Measurements from ENCODE around the gene PLP1. TPM values are rescaled to one million over a fixed set of nuclear protein-coding genes. Genes with fewer than 3 reads are reported as not detected.

The PLP1 gene
- total and polyA plus RNA-seq, 11 donors: 1.2 to 12.5 (median 3.8) TPM

DNA sequence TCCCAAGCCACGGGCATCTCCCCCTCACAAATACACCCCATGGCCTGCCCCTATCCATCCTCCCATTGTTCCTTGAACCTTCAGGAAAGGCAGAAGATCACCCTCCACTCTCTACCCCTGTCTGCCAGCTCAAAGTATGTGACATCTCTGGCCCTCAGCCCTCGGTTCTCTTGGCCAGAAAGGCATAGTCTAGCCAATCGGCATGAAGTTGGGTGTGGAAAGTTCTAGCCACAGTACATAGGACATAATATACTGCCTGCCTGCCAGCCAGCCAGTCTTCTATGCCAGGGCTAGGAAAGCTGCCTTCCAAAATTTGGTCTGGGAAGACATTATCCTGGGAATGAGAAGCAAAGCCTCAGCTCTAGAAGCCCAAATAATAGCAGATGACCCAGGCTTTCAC is 3.2 kb upstream of the PLP1 start:
- no peak for ATAC-seq

DNA sequence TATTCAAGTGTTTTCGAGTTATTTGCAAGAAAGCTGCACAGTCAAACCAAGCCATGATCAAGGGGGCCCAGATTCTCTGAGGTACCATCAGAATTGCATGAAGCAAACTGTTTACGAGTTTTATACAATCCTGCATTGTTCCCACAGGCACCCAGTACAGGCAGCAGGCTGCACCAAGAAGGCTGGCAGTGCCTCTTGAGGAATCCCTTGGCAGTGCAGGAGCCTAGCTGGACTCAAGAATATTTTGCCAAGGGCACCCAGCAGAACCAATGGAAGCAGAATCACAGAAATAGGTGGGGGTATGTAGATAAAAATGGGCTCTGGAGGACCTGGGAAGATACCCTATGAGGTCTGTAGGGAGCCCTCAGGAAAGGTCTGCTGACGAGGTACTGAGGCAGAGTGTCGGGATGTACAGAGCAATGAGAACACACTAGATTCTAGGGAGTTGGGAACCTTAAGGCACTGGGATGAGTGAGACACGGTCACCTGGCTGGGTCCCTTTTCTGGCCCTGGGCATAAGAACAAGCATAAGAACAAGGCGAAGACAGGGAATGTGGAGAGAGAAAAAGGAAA is 2.5 kb upstream of the PLP1 start:
- peaks cover 0 to 1% (median 0%) of the 10 kb centered on the region in 12 donors for H3K4me1 ChIP-seq
- TF ChIP-seq, protein P1, sequence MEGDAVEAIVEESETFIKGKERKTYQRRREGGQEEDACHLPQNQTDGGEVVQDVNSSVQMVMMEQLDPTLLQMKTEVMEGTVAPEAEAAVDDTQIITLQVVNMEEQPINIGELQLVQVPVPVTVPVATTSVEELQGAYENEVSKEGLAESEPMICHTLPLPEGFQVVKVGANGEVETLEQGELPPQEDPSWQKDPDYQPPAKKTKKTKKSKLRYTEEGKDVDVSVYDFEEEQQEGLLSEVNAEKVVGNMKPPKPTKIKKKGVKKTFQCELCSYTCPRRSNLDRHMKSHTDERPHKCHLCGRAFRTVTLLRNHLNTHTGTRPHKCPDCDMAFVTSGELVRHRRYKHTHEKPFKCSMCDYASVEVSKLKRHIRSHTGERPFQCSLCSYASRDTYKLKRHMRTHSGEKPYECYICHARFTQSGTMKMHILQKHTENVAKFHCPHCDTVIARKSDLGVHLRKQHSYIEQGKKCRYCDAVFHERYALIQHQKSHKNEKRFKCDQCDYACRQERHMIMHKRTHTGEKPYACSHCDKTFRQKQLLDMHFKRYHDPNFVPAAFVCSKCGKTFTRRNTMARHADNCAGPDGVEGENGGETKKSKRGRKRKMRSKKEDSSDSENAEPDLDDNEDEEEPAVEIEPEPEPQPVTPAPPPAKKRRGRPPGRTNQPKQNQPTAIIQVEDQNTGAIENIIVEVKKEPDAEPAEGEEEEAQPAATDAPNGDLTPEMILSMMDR (IDR thresholded peaks at IDR 0.05): peak in 9 of 12 donors; percentile 16 to 49 (median 37)
- no peak for TF ChIP-seq POLR2A (IDR thresholded peaks at IDR 0.05)
- 76 to 83% (median 79%) methylated on average over 6 of the region's 6 CpGs for WGBS, 4 donors
- no peak overlapping the region for H3K4me3 ChIP-seq
- H3K36me3 ChIP-seq: no peaks in the 10 kb centered on the region
- DNase-seq (no peak), ATAC-seq (peak; percentile 45 to 65 (median 55))
- H3K9me3 ChIP-seq: no peaks in the 10 kb centered on the region
- intact Hi-C loops (cut with DNase I): loop anchor here in 8 of 10 donors (5.0 to 10.0 kb wide), 5 partner anchors 49 to 242 kb away; partner anchors contain the start of gene TMEM31 (in 6 of the 8)
- H3K27me3 ChIP-seq: peaks cover 0 to 19% (median 0%) of the 10 kb centered on the region in 9 donors
- H3K27ac ChIP-seq: no peak overlapping the region

More for the DNA sequence above, 3.2 kb upstream of the PLP1 start:
- Histone ChIP-seq H3K36me3 (no peaks in the 10 kb centered on the region), H3K9me3 (no peaks in the 10 kb centered on the region), H3K4me3 (no peak overlapping the region), H3K27me3 (peaks cover 0 to 17% (median 0%) of the 10 kb centered on the region in 9 donors), H3K27ac (no peak overlapping the region), H3K4me1 (no peaks in the 10 kb centered on the region)
- WGBS, 4 donors: 47 to 73% (median 57%) methylated on average over 3 of the region's 3 CpGs
- intact Hi-C loops (cut with DNase I): loop anchor here in 8 of 10 donors (5.0 to 10.0 kb wide), 5 partner anchors 49 to 241 kb away; partner anchors contain the start of gene TMEM31 (in 6 of the 8)
- TF ChIP-seq, protein P1 (IDR thresholded peaks at IDR 0.05): no peak
- TF ChIP-seq POLR2A (IDR thresholded peaks at IDR 0.05): no peak
- DNase-seq: no peak

DNA sequence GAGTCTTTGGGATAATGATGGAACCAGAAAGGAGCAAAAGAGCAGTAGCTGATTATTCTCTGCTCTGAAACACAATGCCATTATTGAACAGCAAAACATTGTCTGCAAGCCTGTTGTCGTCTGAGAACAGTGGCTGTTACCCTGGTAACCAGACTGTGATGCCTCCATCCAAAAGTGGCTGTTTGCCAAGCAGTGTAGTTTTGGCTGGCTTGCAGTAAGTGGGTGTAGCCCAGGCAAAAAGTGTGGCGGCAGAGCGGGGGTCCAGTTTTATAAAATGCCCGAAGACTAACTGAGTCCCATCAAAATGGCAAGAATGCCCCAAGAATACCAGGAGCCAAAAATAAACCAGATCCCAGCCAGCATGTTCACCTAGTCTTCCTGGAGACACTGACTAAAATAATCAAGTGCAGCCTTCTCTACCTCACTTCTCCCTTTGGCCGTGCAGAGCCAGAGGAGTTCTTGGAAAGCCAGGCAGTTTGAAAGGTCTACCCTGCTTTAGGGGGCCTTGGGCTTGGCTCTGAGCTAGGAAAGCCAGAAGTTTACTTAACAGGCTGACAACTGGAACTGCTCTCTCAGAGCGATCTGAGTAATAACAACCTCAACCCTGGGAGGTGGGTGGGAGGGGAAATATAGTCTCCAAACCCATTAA is 2.6 kb downstream of the PLP1 start:
- intact Hi-C loops (cut with DNase I): loop anchor here in 6 of 10 donors (10.0 kb wide), 2 partner anchors 54 to 64 kb away; partner anchors contain the start of gene TMEM31 (in 5 of the 6)
- Histone ChIP-seq H3K27me3 (peaks cover 0 to 17% (median 0%) of the 10 kb centered on the region in 9 donors), H3K4me1 (peaks cover 0 to 5% (median 0%) of the 10 kb centered on the region in 12 donors), H3K9me3 (no peaks in the 10 kb centered on the region), H3K36me3 (no peaks in the 10 kb centered on the region), H3K4me3 (no peak overlapping the region), H3K27ac (no peak overlapping the region)
- 44 to 67% (median 58%) methylated on average over 6 of the region's 6 CpGs for WGBS, 4 donors
- ATAC-seq (no peak), DNase-seq (no peak)
- TF ChIP-seq, protein P1 (IDR thresholded peaks at IDR 0.05): no peak
- no peak for TF ChIP-seq POLR2A (IDR thresholded peaks at IDR 0.05)

DNA sequence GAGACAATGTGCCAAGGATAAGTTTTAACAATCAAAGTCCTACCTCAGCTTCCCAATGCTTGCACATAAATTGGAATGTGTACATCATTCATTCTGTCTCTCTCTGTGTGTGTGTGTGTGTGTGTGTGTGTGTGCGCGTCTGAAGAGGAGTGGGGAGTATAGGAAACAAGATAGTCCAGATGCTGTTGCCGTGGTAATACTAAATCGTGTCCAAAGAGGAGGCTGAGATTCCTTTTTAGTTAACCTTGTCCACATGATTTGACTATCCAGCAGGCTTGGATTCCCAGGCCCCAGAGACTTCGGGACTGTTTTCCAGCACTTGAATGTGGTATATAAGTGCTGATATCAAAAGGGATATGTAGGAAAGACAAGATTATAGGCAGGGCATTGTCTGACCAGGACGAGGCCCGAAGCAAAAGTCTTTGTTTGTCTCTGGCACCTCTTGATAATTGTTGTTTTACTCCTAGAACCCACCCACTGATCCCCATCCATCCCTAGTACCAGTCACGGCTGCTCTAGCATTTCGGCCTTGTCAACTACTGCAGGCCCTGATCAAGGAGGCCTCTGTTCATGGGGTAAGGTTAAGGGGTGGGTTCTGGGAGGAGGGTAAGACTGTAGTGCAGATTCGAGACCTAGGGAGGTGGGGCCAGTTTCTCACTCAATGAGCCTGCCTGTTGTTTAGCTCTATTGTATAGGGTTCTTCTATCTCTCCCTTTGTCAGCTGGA is 3.9 kb downstream of the PLP1 start:
- no peaks in the 10 kb centered on the region for H3K9me3 ChIP-seq
- peaks cover 0 to 5% (median 0%) of the 10 kb centered on the region in 12 donors for H3K4me1 ChIP-seq
- DNase-seq (no peak), ATAC-seq (no peak)
- H3K27me3 ChIP-seq: peaks cover 0 to 15% (median 0%) of the 10 kb centered on the region in 9 donors
- 69 to 89% (median 85%) methylated on average over 10 of the region's 10 CpGs for WGBS, 4 donors
- intact Hi-C loops (cut with DNase I): no loop called here
- H3K36me3 ChIP-seq: no peaks in the 10 kb centered on the region
- TF ChIP-seq, protein P1 (IDR thresholded peaks at IDR 0.05): no peak
- no peak for TF ChIP-seq POLR2A (IDR thresholded peaks at IDR 0.05)
- no peak overlapping the region for H3K4me3 ChIP-seq
- no peak overlapping the region for H3K27ac ChIP-seq
